Progenitor cell of endocrine pancreas (in vitro differentiated cells): ENCODE measurements around the gene SETBP1. TPM values are rescaled to one million over a fixed set of nuclear protein-coding genes. Genes with fewer than 3 reads are reported as not detected.

Source experiments
- DNase-seq: peaks from one replicate; pipeline ENCODE4 v3.0.0; 2021; ENCODE audit warnings: low spot score; ENCODE audit not compliant: unreplicated experiment
- H3K27ac Mint-ChIP-seq: 2 replicates; pipeline ENCODE4 v1.8.0; 2021; ENCODE audit warnings: mild to moderate bottlenecking, moderate library complexity, mixed read lengths
- H3K27me3 Mint-ChIP-seq: 2 replicates; pipeline ENCODE4 v1.8.0; 2021; ENCODE audit warnings: mixed read lengths
- H3K36me3 Mint-ChIP-seq: 2 replicates; pipeline ENCODE4 v1.8.0; 2022; ENCODE audit warnings: mixed read lengths; ENCODE audit not compliant: insufficient read depth
- H3K4me1 Mint-ChIP-seq: 2 replicates; pipeline ENCODE4 v1.8.0; 2021; ENCODE audit warnings: low read depth, mixed read lengths
- H3K4me3 Mint-ChIP-seq: 2 replicates; pipeline ENCODE4 v1.8.0; 2021; ENCODE audit warnings: low read depth, mild to moderate bottlenecking, moderate library complexity, mixed read lengths
- H3K9me3 Mint-ChIP-seq: 2 replicates; pipeline ENCODE4 v1.8.0; 2021; ENCODE audit warnings: low read depth, mixed read lengths
- total RNA-seq: library from RNA; stranded (reverse); gene quantifications from 2 replicates; pipeline ENCODE4 v1.2.1, GENCODE V29; 2021
- TF ChIP-seq, protein P1 (sequence below): fragments of 200-600 bp; sonication (generic); IDR thresholded peaks from one replicate; pipeline ENCODE4 v1.5.0; 2021; ENCODE audit warnings: antibody characterized with exemption, mild to moderate bottlenecking; ENCODE audit not compliant: unreplicated experiment

The SETBP1 gene
- total RNA-seq, 1 donor from 2014 or later, result 30.8 TPM

DNA sequence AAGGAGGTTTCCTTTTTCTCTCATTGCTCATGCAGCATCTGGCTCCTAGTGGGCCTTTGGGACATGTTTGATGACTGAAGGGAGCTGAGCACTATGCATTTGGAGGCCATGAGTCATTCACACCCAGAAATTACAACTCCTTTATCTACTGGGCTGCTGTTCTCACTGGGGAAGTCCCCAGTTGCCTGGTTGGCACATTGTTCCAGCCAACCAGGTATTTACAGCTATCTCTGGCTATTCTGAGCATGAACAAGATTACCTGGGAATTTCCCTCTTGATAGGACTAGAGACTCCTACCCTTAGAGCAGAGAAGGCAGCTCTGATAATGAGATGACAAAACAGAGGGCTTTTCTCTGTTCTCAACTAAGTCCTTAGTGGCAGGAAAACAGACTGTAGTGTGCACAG lies 206.5 kb downstream of the SETBP1 start:
- peaks cover 23% of the 10 kb centered on the region for H3K4me1 Mint-ChIP-seq
- TF ChIP-seq, protein P1, sequence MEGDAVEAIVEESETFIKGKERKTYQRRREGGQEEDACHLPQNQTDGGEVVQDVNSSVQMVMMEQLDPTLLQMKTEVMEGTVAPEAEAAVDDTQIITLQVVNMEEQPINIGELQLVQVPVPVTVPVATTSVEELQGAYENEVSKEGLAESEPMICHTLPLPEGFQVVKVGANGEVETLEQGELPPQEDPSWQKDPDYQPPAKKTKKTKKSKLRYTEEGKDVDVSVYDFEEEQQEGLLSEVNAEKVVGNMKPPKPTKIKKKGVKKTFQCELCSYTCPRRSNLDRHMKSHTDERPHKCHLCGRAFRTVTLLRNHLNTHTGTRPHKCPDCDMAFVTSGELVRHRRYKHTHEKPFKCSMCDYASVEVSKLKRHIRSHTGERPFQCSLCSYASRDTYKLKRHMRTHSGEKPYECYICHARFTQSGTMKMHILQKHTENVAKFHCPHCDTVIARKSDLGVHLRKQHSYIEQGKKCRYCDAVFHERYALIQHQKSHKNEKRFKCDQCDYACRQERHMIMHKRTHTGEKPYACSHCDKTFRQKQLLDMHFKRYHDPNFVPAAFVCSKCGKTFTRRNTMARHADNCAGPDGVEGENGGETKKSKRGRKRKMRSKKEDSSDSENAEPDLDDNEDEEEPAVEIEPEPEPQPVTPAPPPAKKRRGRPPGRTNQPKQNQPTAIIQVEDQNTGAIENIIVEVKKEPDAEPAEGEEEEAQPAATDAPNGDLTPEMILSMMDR, result no peak
- H3K27ac Mint-ChIP-seq, result peak overlapping the region; percentile 33
- no peak for DNase-seq
- H3K4me3 Mint-ChIP-seq, result no peak overlapping the region
- peaks cover 16% of the 10 kb centered on the region for H3K36me3 Mint-ChIP-seq
- no peaks in the 10 kb centered on the region for H3K27me3 Mint-ChIP-seq
- H3K9me3 Mint-ChIP-seq, result peaks cover 17% of the 10 kb centered on the region

DNA sequence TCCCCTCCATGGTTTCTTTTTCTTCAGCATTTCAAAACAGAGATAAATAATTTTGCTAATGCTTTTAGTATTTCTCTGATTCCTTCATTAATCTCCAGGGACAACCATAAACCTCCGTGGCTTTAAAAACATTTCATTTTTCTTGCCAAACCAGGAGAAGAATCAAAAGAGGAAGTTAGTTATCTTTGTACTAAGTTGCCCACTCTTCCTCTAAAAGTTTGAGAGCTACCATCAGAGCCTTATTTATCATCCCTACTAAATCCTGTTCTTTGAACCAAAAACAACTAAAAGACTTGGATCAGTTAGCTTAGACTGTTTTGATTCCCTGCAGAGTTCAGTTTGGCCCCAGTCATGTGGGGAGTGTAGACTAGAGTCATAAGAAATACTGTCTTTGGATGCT lies 208.4 kb downstream of the SETBP1 start:
- TF ChIP-seq, protein P1, result no peak
- H3K9me3 Mint-ChIP-seq, result peaks cover 17% of the 10 kb centered on the region
- no peaks in the 10 kb centered on the region for H3K27me3 Mint-ChIP-seq
- peaks cover 18% of the 10 kb centered on the region for H3K4me1 Mint-ChIP-seq
- no peak overlapping the region for H3K4me3 Mint-ChIP-seq
- H3K27ac Mint-ChIP-seq, result no peak overlapping the region
- H3K36me3 Mint-ChIP-seq, result peaks cover 21% of the 10 kb centered on the region
- no peak for DNase-seq

DNA sequence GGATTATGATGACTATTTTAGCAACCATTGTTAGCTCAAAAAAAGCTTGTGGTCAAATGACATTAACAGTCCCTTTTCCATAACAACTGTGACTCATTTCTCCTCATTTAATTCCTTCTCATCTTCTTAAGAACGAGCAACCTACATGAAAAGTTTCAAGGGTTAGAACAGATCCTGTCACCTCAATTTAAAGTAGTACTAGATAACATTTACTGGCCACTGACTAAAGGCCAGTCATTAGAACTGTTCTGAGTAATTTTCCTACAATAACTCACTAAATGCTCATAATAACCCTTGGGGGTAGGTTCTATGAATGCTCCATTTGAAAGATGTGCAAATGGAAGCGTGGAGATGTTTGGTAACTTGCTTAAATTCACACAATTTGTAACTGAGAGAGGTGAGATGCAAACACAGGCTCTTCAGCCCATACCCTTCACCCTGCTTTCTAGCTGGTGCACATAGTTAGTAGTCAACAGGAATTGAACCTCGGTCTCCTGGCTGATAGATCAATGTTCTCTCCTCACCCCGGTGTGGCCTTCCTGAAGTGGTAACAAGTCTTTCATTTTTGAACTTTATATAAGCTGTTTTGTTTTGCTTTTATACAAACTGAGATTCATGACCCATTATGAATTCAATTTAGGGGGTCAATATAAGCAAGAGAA lies 212.5 kb downstream of the SETBP1 start:
- DNase-seq, result no peak
- peaks cover 17% of the 10 kb centered on the region for H3K4me1 Mint-ChIP-seq
- H3K27me3 Mint-ChIP-seq, result no peaks in the 10 kb centered on the region
- H3K36me3 Mint-ChIP-seq, result peaks cover 21% of the 10 kb centered on the region
- no peak overlapping the region for H3K4me3 Mint-ChIP-seq
- H3K9me3 Mint-ChIP-seq, result peaks cover 17% of the 10 kb centered on the region
- TF ChIP-seq, protein P1, result no peak
- no peak overlapping the region for H3K27ac Mint-ChIP-seq

DNA sequence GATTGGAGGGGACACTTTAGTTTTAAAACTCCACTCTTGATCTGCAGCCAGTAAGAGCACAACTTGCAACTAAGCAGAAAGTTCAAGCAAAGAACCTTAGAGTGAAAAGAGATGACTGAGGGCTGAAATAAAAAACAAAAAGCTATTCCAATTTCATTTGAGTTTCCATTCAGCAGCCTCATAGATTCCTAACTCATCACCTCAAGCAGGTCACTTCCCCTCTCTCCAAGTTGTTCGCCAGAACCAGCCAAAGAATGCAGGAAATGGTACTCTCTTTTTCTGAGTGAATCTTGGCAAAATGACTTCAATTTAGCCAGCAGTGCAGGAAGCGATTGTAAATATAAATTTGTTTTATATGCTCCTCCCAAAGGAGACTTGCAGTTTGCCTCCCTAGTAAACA lies 213.3 kb downstream of the SETBP1 start:
- TF ChIP-seq, protein P1, result no peak
- Mint-ChIP-seq H3K36me3 (peaks cover 21% of the 10 kb centered on the region), H3K27ac (peak overlapping the region; percentile 28), H3K4me3 (no peak overlapping the region), H3K9me3 (peaks cover 17% of the 10 kb centered on the region), H3K4me1 (peaks cover 21% of the 10 kb centered on the region), H3K27me3 (no peaks in the 10 kb centered on the region)
- DNase-seq, result no peak

DNA sequence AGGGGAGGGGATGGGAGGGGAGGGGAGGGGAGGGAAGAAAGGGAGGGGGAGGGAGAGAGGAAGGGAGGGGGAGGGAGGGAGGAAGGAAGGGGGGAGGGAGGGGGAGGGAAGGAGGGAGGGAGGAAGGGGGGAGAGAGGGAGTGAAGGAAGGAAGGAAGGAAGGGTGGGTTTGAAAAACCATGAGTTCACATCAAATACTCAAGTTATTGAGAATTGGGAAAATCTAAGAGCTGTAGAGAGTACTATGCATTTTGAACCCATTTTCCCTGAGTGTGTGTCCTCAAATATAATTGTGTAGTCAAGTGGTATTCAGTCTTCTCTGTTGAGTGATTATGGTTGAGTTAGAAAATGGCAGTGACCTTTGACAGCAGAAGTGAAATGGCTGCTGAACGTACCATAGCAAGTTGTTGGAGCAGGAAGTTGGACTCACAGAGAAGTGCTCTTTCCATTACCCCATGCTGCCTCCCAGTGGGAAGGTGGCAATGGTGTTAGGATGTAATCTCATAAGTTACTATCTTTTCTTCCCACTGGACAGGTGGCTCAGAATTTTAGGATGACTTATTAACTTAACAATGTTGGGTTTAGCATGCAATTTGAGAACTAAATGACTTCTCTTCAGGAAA lies 214.6 kb downstream of the SETBP1 start:
- no peaks in the 10 kb centered on the region for H3K27me3 Mint-ChIP-seq
- H3K4me3 Mint-ChIP-seq, result no peak overlapping the region
- no peak for DNase-seq
- H3K4me1 Mint-ChIP-seq, result peaks cover 21% of the 10 kb centered on the region
- H3K27ac Mint-ChIP-seq, result no peak overlapping the region
- TF ChIP-seq, protein P1, result peak; percentile 10
- H3K9me3 Mint-ChIP-seq, result peaks cover 14% of the 10 kb centered on the region
- peaks cover 20% of the 10 kb centered on the region for H3K36me3 Mint-ChIP-seq
